Smooth muscle cell (in vitro differentiated cells): ENCODE results near the gene U2AF1L4. TPM values are rescaled to one million over a fixed set of nuclear protein-coding genes. Genes with fewer than 3 reads are reported as not detected.

Source experiments
- DNase-seq: peaks from one replicate; lab custom pipeline; 2025; ENCODE audit not compliant: unreplicated experiment; lab: John Stamatoyannopoulos, UW
- H2AFZ ChIP-seq: fragments of 200-600 bp; sonication (generic); 2 replicates; pipeline ENCODE4 v1.6.0; 2016; ENCODE audit warnings: antibody characterized with exemption, low read depth, mild to moderate bottlenecking
- H3F3A ChIP-seq: fragments of 200-600 bp; sonication (generic); 2 replicates; pipeline ENCODE4 v1.6.0; 2017; ENCODE audit warnings: antibody characterized with exemption, low read depth
- H3K27ac ChIP-seq: fragments of 200-600 bp; sonication (generic); 2 replicates; pipeline ENCODE4 v1.5.1; 2016; ENCODE audit warnings: low read depth, mild to moderate bottlenecking
- H3K27me3 ChIP-seq: fragments of 200-600 bp; sonication (generic); 2 replicates; pipeline ENCODE4 v1.6.1; 2016; ENCODE audit warnings: low read depth, mild to moderate bottlenecking
- H3K36me3 ChIP-seq: fragments of 200-600 bp; sonication (generic); 2 replicates; pipeline ENCODE4 v1.5.1; 2016; ENCODE audit warnings: low read depth
- H3K4me1 ChIP-seq: fragments of 200-600 bp; sonication (generic); 2 replicates; pipeline ENCODE4 v1.5.1; 2016; ENCODE audit warnings: low read depth
- H3K4me2 ChIP-seq: fragments of 200-600 bp; sonication (generic); 2 replicates; pipeline ENCODE4 v1.6.0; 2016; ENCODE audit warnings: mild to moderate bottlenecking
- H3K4me3 ChIP-seq: fragments of 200-600 bp; sonication (generic); 2 replicates; pipeline ENCODE4 v1.5.1; 2016; ENCODE audit warnings: mild to moderate bottlenecking
- H3K79me2 ChIP-seq: fragments of 200-600 bp; sonication (generic); 2 replicates; pipeline ENCODE4 v1.6.0; 2016; ENCODE audit warnings: low read depth, mild to moderate bottlenecking
- H3K9ac ChIP-seq: fragments of 200-600 bp; sonication (generic); 2 replicates; pipeline ENCODE4 v1.6.0; 2016; ENCODE audit warnings: low read depth
- H3K9me3 ChIP-seq: fragments of 200-600 bp; sonication (generic); replicated peaks from 2 replicates; pipeline ENCODE4 v1.5.1; 2016; ENCODE audit warnings: low read depth
- H4K20me1 ChIP-seq: fragments of 200-600 bp; sonication (generic); 2 replicates; pipeline ENCODE4 v1.6.0; 2016; ENCODE audit warnings: low read depth
- WGBS: methylation state at CpG from one replicate; pipeline ENCODE4 v1.1.7; 2016; ENCODE audit warnings: low lambda C conversion rate; 5-methylcytosine and 5-hydroxymethylcytosine counted together
- polyA plus RNA-seq: library from polyadenylated mRNA; unstranded; fragments of >200 nt; fragmentation: Nextera tagmentation; extraction: Ambion mirVana; gene quantifications from 2 replicates; pipeline ENCODE4 v1.2.1, GENCODE V29; 2016
- total RNA-seq: library from RNA; depleted of rRNA; stranded (reverse); fragments of >200 nt; gene quantifications from 2 replicates; pipeline ENCODE4 v1.2.3, GENCODE V29; 2014
- TF ChIP-seq, protein P1 (sequence below): fragments of 200-600 bp; sonication (generic); IDR thresholded peaks from 2 replicates; pipeline ENCODE4 v1.5.1; 2017; ENCODE audit warnings: borderline replicate concordance, mild to moderate bottlenecking, antibody characterized with exemption; ENCODE audit not compliant: insufficient read depth, poor library complexity, severe bottlenecking

The U2AF1L4 gene
- total and polyA plus RNA-seq, 2 experiments from 2014 or later, result 14.6 to 29.3 TPM

GRCh38 chr19:35734889-35735288 is 10.3 kb downstream of the U2AF1L4 start:
- H3F3A ChIP-seq, result no peaks in the 10 kb centered on the region
- H3K4me1 ChIP-seq, result peaks cover 2% of the 10 kb centered on the region
- H3K4me3 ChIP-seq, result no peak overlapping the region
- no peak overlapping the region for H3K9ac ChIP-seq
- H4K20me1 ChIP-seq, result peaks cover 13% of the 10 kb centered on the region
- H3K9me3 ChIP-seq, result no peaks in the 10 kb centered on the region
- 91% methylated on average over 5 of the region's 5 CpGs for WGBS
- H3K27me3 ChIP-seq, result no peaks in the 10 kb centered on the region
- no peaks in the 10 kb centered on the region for H3K36me3 ChIP-seq
- no peaks in the 10 kb centered on the region for H3K79me2 ChIP-seq
- no peak overlapping the region for H3K4me2 ChIP-seq
- H2AFZ ChIP-seq, result no peak overlapping the region
- H3K27ac ChIP-seq, result no peak overlapping the region
- no peak for DNase-seq
- TF ChIP-seq, protein P1, sequence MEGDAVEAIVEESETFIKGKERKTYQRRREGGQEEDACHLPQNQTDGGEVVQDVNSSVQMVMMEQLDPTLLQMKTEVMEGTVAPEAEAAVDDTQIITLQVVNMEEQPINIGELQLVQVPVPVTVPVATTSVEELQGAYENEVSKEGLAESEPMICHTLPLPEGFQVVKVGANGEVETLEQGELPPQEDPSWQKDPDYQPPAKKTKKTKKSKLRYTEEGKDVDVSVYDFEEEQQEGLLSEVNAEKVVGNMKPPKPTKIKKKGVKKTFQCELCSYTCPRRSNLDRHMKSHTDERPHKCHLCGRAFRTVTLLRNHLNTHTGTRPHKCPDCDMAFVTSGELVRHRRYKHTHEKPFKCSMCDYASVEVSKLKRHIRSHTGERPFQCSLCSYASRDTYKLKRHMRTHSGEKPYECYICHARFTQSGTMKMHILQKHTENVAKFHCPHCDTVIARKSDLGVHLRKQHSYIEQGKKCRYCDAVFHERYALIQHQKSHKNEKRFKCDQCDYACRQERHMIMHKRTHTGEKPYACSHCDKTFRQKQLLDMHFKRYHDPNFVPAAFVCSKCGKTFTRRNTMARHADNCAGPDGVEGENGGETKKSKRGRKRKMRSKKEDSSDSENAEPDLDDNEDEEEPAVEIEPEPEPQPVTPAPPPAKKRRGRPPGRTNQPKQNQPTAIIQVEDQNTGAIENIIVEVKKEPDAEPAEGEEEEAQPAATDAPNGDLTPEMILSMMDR, result no peak

GRCh38 chr19:35734273-35734672 is 10.9 kb downstream of the U2AF1L4 start:
- H3K27ac ChIP-seq, result no peak overlapping the region
- H3K79me2 ChIP-seq, result no peaks in the 10 kb centered on the region
- no peaks in the 10 kb centered on the region for H3K27me3 ChIP-seq
- no peaks in the 10 kb centered on the region for H3K4me1 ChIP-seq
- no peak for DNase-seq
- no peaks in the 10 kb centered on the region for H3K9me3 ChIP-seq
- no peaks in the 10 kb centered on the region for H3F3A ChIP-seq
- no peak overlapping the region for H3K4me3 ChIP-seq
- peaks cover 13% of the 10 kb centered on the region for H4K20me1 ChIP-seq
- H3K36me3 ChIP-seq, result no peaks in the 10 kb centered on the region
- TF ChIP-seq, protein P1, result no peak
- WGBS, result 96% methylated on average over 8 of the region's 8 CpGs
- no peak overlapping the region for H3K4me2 ChIP-seq
- no peak overlapping the region for H3K9ac ChIP-seq
- no peak overlapping the region for H2AFZ ChIP-seq

DNA sequence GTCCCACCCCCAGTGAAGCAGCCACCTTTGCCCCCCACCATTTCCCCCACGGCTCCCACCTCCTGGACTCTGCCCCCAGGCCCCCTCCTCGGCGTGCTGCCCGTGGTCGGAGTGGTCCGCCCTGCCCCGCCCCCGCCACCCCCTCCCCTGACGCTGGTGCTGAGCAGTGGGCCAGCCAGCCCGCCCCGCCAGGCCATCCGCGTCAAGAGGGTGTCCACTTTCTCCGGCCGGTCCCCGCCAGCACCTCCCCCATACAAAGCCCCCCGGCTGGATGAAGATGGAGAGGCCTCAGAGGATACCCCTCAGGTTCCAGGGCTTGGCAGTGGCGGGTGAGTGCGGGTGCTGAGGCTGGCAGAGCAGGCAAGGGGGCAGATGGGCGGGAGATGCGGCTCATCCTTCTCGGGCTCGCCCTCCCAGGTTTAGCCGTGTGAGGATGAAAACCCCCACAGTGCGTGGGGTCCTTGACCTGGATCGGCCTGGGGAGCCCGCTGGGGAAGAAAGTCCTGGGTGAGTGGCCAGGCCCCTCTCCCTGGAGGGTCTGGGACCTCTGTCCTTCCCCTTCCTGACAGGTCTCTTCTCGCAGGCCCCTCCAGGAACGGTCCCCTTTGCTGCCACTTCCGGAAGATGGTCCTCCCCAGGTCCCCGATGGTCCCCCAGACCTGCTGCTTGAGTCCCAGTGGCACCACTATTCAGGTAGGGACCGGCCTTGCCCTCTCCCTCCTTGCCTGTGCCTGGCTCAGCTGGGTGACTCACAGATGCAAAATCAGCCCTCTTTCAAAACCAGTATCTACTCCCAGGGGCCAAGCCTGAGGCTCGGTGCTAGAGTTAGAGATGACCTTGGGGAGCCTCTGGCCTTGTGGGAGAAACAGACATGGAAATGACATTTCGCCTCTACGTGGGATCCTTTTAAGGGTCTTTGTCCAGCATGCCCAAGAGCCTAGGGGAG is 11.8 kb downstream of the U2AF1L4 start:
- Histone ChIP-seq H4K20me1 (peaks cover 16% of the 10 kb centered on the region), H3K9ac (no peak overlapping the region), H3K4me1 (no peaks in the 10 kb centered on the region), H3K4me3 (no peak overlapping the region), H3K9me3 (no peaks in the 10 kb centered on the region), H3K4me2 (no peak overlapping the region), H3F3A (no peaks in the 10 kb centered on the region), H2AFZ (no peak overlapping the region), H3K27ac (no peak overlapping the region), H3K36me3 (no peaks in the 10 kb centered on the region), H3K79me2 (no peaks in the 10 kb centered on the region), H3K27me3 (no peaks in the 10 kb centered on the region)
- DNase-seq, result no peak
- TF ChIP-seq, protein P1, result no peak
- WGBS, result 95% methylated on average over 25 of the region's 35 CpGs
